Measurements from ENCODE around the gene MGAT4A.

The MGAT4A gene

DNA sequence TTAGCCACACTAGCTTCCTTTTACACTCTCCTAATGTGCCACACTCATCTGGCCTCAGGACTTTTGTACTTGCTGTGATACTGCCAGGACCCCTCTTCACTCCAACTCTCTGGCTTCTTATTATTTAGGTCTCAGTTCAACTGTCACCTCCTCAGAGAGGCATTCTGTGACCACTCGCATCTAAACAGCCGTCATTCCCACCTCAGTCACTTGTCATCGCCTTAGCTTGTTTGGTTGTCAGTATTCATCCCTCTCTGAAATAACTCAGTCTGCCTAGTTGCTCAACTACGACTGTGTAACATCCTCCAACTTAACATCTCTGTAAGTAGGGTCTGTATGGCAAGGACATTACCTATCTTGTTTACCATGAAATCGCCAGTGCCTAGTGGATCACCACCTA, 27.2 kb downstream of the MGAT4A start:
- no peak for DNase-seq

DNA sequence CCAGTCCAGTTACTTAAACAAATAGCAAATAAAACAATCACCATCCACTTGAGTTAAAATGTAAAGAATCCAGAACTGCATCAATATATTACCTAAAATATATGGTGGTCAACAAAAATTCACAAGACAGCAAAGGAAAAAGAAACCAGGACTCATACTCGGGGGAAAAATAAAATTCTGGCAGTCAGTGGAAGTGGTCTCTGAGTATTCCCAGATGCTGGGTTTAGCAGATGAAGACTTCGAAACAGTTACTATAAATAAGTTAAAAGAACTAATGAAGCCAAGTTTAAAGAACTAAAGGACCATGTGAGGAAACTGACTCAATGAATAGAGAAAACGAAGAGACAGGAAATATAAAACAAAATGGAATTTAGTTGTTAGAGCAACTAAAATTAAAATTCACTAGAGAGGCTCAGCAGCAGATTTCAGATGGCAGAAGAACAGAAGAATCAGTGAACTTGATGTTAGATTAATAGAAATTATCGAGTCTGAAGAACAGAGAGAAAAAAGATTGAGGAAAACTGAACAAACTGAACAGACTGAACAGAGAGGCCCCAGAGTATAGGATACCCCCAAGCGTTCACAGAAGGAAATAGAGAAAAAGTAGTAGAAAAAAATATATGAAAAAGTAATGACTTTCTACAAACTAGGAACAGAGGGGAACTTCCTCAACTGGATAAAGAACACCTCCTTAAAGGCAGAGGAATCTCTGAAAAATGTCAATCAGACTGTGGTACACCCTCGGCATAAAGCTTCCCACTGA, 27.9 kb downstream of the MGAT4A start:
- no peak for DNase-seq

DNA sequence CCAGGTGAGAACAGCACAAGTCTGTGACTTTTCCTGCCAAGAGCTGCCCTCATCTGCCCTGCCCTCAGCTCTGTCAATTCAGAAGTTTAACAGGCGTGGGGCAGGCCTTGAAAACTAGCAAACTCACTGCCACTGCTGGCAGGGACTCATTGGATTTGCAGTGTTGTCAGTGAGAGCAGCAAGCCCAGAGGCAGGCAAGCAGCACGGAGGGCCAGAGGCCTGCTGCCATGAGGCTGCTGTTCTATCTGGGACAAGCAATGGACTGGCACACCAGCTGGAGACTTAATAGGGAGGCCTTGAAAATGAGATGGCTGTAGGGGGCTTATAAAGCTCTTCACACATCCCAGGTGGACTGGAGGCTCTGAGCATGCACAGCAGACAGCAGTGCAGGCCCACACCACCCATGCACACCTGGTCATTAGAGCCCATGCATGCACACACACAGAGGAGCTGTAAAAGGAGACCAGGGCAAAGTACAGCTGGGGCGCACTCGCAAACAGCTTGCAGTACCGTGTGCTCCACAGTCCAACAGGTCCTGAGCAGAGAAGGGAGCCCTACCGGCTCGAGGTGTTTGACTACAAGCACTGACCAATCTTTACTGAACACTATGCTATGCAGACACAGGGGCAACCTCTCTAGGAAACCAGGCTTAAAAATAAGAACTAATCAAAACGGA, 28.7 kb downstream of the MGAT4A start:
- peak in 28 of 58 donors; percentile 11 to 61 (median 28) for DNase-seq

DNA sequence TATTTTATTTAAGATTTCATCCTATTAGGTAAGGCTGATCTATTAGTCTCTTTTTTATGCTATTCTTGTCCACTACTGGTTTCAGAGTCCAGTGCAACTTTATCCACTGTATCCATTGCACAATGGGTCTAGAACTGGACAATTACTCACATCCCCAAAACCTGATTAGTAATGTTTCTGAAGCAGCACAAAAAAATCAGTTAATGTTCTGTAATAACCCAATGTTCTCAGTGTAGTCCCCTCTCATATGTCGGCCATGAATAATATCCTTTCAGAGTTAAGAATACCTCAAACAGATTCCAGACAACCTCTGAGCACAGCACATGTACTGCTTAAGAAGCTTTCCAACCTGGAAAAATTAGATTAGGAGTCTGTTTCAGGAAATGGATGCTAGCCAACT, 29.7 kb downstream of the MGAT4A start:
- DNase-seq, result no peak

DNA sequence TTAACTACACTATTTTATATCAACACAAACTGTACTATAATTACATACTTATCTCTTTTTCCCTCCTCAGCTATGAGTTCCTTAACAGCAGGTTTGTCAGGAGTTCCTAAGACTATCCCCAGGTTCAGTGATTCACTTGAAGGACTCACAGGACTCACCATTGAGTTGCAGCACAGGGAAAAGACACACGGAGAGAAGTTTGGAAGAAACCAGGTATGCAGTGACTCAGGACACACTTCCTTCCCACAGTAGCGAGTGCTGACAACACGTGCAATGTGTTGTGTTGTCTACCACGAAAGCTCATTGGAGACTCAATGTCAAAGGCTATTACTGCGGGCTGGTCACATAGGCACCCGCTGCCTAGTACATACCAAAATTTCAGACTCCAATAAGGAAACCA, 32.0 kb downstream of the MGAT4A start:
- no peak for DNase-seq

DNA sequence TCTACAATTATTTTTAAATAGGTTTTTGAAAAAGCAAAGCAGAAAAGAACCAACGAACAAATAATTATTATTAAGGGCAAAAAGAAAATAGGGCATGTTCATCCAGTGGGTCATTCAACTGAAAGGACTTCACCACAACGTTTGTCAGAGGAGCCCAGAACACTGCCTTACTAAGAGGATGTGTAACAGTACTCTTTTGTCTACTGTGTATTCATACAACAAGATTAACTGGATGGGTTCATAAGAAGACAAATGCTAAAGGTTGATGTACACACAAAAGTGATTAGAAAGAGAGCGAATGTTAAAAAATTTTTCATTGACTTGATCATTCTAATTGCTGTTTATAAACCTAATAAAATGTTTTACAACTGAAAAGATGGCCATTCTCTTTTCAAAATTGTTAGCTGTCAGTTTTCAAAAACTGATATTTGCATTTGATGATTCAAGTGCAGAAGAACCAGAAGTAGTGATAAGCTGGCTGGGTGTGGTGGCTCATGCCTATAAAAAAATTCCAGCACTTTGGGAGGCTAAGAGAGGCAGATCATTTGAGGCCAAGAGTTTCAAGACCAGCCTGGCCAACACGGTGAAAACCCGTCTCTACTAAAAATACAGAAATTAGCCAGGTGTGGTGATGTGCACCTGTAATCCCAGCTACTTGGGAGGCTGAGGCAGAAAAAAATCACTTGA, 33.1 kb downstream of the MGAT4A start:
- no peak for DNase-seq

DNA sequence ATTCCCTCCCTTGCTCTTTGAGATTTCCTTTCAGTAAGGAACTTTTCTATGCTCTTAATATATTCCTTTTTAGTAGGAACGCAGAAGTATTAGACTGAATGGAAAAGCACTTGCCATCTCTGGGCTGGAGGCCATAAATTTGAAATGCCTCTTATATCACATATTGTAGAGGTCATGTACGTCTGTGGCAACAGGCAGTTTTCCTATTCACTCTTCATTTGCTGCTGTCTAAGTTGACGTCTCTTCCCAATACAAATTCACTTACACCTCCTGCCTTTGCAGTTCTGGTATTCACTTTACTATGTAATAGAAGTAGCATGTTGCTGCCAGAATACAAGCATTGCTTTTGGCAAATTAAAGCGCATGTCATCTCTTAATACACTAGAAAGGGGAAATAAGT, 34.7 kb downstream of the MGAT4A start:
- DNase-seq, result no peak

DNA sequence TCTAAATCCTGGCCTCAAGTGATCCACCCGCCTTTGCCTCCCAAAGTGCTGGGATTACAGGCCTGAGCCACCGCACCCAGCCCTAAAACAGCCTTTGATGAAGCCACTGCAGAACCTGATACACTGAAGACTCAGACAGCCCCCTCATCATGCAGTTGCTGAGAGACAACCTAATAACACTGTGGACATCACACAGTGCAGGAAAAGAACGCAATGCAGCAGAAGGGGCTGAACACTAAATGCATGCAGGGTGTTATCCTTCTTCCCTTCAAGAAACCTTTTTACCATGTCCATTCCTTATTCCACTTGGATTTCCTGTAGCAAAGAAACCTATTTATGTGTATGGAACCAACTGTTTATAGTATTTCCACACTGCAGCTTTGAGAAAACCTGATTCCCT, 35.7 kb downstream of the MGAT4A start:
- DNase-seq, result no peak

DNA sequence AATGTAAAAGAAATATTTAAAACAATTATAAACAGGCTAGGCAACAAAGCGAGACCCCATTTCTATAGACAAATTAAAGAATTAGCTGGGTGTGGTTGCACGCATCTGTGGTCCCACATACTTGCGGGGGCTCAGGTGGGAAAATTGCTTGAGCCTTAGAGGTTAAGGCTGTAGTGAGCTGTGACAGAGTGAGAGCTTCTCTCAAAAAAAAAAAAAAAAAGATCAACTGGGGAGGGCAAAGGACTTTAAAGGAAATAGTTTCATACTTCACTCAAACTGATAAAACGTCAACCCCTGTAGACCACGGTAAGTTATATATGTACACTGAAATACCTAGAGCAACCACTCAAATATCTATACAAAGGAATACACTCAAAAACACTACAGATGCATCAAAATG, 37.5 kb downstream of the MGAT4A start:
- no peak for DNase-seq

DNA sequence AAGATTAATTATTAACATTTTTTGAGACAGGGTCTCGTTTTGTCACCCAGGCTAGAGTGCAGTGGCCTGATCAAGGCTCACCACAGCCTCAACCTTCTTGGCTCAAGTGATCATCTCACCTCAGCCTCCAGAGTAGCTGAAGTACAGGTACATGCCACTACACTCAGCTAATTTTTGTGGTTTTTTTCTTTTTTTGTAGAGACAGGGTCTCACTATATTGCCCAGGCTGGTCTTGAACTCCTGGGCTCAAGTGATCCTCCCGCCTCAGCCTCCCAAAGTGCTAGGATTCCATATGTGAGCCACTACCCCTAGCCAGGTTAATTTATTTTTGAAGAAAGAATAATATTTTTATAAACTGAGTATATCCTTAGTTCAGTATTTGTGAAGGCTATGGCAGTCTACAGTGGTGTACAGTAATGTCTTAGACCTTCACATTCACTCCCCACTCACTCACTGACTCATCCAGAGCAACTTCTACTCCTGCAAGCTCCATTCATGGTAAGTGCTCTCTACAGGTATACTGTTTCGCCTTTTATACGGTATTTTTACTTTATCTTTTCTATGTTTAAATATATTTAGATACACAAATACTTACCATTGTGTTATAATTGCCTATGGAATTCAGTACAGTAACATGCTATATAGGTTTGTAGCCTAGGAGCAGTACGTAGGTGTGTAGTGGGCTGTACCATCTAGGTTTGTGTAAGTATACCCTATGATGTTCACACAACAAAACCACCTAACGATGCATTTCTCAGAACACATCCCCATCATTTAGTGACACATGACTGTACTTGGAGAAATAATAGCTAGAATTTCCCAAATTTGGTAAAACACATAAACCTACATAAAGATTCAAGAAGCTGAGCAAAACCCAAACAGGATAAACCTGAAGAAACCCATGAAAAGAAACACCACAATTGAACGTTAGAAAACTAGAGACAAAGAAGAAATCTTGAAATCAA, 38.6 kb downstream of the MGAT4A start:
- no peak for DNase-seq

DNA sequence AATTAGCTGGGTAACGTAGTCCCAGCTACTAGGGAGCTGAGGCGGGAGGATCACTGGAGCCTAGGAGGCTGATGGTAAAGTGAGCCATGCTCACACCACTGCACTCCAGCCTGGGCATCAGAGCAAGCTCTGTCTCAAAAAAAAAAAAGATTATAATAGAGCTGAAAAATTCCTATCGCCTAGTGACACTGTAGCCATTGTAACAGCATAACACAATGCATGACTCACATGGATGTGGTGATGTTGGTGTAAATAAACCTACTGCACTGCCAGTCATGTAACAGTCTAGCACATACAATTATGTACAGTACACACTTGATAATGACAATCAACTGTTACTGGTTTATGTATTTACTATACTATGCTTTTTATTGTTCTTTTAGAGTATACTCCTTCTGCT, 39.6 kb downstream of the MGAT4A start:
- peak in 3 of 58 donors; percentile 7 to 15 (median 12) for DNase-seq

DNA sequence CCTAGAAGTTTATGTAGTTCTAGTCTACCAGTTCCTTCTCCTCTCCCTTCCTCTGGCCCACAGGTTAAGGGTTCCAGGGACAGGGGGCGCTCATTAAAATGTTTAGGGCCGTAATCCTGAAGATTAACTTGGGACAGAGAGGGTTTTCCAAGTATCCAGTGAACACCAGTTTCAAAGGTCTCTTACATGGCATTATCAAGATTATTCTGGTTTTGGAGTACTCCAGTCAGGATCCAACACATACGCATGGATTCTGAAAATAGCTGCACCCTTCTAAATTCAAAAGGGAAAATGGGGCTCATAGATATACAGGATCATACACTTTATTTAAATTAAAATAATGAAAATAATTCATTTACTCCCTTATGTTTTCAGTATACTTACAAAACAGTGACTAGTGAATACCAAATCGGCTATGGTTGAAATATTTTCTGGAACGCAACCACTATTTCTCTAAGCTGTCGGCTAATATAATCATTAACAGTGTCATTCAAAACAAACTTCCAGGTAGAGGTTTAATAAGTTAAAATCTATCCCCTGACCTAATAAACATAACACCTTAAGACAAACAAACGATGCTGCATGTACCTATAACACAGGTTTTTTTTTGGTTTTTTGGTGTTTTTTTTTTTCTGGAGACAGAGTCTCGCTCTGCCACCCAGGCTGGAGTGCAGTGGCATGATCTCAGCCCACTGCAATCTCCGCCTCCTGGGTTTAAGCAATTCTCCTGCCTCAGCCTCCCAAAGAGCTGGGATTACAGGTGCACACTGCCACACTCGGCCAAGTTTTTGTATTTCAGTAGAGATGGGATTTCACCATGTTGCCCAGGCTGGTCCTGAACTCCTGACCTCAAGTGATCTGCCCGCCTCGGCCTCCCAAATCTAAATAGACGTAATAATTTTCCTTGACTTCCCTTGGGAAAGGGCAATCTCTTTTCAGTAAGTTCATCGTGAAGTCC, 44.7 kb downstream of the MGAT4A start:
- no peak for DNase-seq

DNA sequence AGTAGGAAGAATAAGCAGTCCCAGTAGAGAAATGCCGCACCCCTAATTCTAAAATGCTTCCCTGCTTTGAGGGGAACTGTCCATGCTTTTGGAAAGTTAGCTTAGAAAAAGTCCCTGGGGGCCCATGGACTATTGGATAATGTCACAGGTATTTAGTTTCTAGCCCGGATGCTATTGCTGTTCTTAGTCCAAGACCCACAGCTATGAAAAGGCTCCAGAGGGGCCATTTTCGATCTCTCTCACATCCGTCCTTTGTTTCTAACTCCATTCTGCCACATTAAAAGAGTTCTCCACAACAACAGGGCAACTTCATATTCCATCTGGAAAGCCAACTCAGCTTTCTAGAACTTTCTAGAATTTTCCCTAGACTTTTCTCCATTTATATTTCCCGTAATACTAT, 47.2 kb downstream of the MGAT4A start:
- DNase-seq, result no peak

DNA sequence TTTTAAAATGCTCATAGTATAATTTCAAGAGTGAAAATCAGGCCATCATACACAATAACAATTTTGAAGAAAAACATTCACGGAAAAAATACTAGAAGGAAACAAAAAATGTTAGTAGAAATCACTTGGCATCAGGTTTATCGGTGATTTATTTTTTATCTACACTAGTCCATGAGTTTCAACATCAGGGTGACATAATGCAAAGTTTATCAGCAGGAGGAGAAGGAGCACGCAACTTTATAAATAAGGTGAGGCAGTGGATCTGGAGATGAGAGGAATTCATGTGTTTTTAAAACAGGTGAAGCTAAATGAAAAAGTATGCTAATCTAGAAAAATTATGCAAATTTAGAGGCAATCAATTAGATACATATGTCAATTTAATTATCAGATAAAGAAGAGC, 54.2 kb downstream of the MGAT4A start:
- DNase-seq, result no peak

DNA sequence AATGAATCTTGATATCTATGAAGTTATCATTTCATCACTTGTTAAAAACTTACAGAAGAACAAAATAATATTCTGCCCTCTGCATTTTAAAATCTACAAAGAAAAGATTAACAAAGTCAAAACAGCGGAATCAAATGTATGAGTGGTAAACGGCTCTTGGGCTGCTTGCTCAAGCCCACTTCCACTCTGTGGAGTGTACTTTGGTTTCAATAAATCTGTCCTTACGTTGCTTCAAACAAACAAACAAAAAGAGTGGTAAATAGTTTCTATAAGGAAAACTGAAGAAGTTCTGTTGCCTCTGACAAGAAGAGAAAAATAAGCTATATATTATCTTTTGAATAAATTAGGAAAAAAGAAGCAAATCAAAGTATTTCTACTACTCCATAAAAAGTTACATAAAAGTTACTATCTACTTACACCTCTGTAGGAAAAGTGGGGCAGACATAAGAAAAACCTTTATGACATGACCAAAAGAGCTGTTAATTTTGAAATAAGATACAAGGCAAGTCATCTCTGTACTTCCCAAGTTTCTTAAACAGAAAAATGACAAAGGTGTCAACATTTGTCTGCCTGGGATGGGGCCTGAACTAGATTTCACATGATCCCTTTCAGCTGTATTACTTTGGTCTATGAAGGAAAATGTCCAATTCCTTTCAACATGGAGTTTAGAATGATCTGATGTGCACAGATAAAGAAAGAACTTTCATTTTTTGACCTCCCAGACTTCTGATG, 56.5 kb downstream of the MGAT4A start:
- DNase-seq, result no peak

DNA sequence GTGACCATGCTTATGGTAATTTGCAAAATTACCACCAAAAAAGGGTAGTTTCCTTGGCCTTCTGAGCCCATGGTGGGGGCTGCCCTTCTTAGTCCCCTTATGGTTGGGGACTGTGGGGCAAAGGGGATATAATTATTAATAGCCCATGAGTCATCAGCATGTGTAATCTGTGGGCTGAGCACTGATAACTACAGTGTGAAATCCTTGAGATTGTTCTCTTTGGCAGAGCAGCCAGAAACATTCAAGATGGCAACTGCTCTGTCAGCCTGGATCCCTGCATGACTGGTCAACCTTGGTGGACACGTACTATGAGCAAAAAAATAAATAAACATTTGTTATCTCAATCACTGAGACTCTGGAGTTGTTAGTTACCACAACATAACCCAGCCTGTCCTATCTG, 61.3 kb downstream of the MGAT4A start:
- no peak for DNase-seq

DNA sequence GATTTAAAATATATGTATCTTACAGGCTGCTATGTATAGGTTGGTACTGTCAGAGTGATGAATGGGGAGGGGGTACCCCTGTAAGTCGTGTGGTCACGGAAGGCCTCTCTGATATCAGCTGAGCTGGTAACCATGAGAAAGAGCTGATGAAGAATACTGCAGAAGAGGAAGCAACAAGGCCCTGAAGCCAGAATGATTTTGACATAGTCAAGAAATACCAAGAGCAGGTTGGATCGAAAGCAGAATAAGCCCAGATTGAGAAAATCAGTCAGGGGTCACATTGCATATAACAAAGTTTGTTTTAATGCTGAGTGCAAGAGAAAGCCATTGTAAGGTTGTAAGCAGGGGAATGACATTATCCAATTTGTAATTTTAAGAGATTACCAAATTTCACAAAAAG, 65.3 kb downstream of the MGAT4A start:
- DNase-seq, result no peak

DNA sequence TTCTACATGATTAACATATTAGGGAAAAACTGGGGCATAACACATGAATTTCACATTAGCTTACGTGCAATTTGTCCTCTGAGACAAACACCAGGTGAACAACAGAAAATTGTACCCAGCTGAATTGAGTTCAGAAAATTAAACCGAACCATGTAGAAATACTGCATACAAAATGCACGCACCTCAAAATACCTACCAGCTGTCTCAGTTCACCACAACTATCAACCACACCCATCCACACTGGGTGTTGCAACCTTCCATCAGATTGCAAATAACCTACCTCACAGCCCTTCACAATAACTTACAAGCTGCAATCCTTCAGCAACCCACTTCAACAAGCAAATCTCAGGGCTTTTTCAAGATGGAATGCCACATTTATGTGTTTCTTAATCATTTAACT, 66.6 kb downstream of the MGAT4A start:
- DNase-seq, result no peak

DNA sequence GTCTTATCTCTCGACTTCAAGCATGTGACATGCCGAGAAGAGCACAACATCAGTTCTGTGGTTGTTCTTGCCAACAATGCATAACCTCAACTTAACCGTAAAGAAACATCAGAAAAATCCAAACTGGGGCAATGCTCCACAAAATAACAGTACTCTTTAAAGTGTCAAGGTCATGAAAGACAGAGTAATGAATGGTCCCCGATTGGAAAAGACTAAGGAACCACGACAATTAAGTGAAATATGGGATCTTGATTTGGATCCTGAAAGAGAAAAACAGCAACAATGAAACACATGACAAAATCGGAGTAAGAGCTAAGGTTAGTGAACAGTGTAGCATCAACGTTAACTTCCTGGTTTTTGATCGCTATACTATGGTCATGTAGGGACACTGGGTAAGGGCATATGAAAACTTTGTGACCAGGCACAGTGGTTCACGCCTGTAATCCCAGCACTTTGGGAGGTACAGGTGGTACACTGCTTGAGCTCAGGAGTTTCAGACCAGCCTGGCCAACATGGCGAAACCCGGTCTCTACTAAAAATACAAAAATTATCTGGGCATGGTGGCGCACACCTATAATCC, 67.3 kb downstream of the MGAT4A start:
- no peak for DNase-seq

Data from anterior cingulate cortex (tissue), 58 donors.